Measurements from ENCODE around the gene GPLD1.
A peak's percentile ranks its signal among the peaks of the same experiment; 100 is the strongest.

The GPLD1 gene

DNA sequence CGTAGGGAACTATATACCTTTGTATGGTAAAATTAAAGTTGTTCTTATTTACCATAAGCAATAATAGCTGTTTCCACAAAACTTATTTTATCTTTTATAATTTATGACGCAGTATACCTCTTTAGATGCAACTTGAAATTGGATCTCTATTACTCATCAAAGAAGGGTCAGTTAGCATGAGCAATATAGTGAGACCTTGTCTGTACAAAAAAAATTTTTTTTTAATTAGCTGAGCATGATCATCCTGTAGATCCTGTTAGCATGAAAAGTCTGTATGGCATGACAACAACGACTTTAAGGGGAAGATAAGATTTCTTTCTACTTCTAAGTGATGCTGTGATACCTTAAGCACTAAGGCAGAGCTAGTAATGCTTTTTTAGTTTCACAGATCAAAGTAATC, 11.3 kb upstream of the GPLD1 start:
- DNase-seq = no peak

- no peak for DNase-seq
These were observed 8.0 kb upstream of the GPLD1 start for GRCh38 chr6:24497254-24497970.

- peak; percentile 40 for DNase-seq
These were observed 5.7 kb upstream of the GPLD1 start, which contains the start of gene ALDH5A1 for GRCh38 chr6:24494821-24495795. Gene ALDH5A1 (plus strand): TSS chr6:24494969. CDS start chr6:24494997, 28 bp downstream.

- no peak for DNase-seq
These were observed 4.8 kb upstream of the GPLD1 start for GRCh38 chr6:24493945-24494820.

DNA sequence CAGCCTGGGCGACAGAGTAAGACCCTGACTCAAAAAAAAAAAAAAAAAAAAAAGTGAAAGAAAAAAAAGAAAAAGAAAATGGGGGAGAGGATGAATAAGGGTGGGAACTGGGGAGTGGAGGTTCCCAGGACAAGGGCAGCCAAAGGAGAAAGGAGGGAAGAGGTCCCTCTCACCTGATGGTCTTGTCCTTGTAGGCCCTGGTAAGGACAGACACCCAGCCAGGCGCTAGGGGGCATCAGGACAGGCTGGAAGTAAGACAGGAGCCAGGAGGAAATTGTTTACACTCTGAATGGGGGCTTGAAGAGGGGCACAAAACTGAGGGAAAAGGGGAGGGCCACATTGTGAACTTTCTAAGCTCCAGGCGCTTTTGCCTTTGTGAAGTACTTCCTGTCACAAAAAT, 3.1 kb upstream of the GPLD1 start:
- DNase-seq = no peak

GRCh38 chr6:24490948-24491347, 1.6 kb upstream of the GPLD1 start:
- no peak for DNase-seq

DNA sequence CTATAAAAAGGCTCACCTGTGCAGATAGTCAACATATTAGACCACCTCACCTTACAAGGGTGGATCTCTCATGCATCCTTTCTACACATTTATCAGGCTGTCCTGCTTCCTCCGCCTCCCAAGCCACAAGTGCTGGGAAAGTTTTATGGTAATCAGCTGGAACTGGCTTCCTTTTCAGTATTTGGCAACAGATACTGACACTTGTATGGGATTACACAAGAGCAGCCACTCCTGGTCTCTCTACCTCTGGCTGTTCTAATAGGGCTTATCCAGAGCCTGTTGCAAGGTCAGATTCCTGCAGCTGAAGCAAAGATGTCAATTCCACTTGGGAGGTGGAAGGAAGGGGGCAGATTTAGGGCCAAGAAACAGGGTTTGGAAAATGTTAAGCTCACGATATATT, 503 bp upstream of the GPLD1 start:
- no peak for DNase-seq

DNA sequence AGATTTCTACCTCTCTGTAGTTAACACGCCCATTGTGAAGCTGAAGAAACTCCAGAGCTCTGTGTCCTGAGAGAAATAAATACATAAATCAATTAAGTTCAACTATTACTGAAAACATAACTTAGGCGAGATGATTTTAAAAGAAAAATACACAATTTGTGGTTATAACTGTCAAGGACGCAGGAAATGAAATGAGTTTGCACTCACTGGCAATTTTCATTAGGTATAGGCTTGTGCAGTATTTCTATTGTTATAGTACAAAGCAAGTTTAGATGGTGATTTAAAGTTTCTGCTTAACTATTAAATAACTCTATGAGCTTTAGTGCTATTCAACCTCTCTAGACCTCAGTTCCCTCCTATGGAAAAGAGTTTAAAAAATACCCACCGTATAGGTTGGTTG, 3.3 kb downstream of the GPLD1 start:
- no peak for DNase-seq

- no peak for DNase-seq
These were observed 4.6 kb downstream of the GPLD1 start for GRCh38 chr6:24484657-24485323.

DNA sequence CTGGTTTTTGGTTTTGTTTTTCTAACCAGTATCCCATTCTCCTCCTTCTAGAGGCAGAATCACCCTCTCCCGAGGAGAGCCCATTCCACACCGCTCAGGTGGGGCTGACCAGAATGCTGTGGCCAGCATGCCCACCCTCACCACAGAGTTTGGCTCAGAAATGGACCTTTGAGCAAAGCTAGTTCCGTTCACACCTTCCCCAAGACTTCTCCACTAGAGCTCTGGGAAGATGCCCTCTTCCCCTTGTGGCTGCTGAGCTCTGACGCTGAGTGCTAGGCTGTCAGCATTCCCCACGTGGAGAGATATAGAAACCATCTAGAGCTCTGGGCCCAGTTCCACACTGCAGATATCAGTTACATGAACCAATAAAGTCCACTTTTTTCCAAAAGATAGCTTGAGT, 7.9 kb downstream of the GPLD1 start:
- DNase-seq = no peak

GRCh38 chr6:24480705-24481104, 8.7 kb downstream of the GPLD1 start:
- no peak for DNase-seq

- no peak for DNase-seq
These were observed 10.5 kb downstream of the GPLD1 start for GRCh38 chr6:24478903-24479302.

DNA sequence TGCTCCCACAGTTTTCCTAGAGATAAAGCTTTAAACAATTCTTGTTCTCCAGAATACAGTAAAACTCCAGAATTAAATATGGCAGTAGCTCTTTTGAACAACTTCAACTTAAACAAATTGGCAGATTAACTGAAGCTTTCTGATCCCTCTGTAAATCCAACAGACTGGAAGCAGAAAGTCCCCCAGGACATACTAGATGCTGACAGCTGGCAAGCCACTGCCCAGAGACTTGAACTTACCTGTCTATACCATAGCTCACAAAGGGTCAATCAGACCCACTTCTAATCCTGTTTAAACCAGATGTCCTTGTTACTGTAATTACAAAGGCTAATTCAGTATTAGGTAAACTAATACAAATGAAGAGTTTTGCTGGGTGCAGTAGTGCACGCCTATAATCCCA, 12.3 kb downstream of the GPLD1 start:
- no peak for DNase-seq

DNA sequence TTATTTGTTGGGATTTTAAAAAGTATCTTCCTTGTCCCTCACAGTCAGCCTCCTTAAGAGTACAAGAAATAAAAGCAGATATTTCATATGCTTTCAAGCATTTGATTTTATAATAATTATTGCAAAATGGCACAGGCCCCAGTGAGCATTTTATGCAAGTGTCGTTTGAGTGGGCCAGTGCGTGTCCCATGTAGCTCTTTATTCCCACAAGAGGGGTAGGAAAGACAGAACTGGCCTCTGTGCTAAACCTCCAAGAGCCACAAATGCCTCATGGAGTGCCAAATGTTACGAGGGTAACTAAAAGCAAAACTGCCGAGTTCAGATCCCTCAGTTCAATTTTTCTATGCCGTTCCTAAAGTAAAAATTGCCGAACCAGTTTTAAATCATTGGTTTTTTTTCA, 12.7 kb downstream of the GPLD1 start:
- DNase-seq = no peak

GRCh38 chr6:24472181-24472580, 17.2 kb downstream of the GPLD1 start:
- no peak for DNase-seq

GRCh38 chr6:24469811-24470210, 19.6 kb downstream of the GPLD1 start:
- no peak for DNase-seq

GRCh38 chr6:24464253-24465038, 24.9 kb downstream of the GPLD1 start:
- no peak for DNase-seq

- DNase-seq = no peak
These were observed 28.4 kb downstream of the GPLD1 start for GRCh38 chr6:24460966-24461365.

GRCh38 chr6:24458941-24459340, 30.4 kb downstream of the GPLD1 start:
- no peak for DNase-seq

- DNase-seq = no peak
These were observed 31.2 kb downstream of the GPLD1 start for GRCh38 chr6:24458134-24458533.

DNA sequence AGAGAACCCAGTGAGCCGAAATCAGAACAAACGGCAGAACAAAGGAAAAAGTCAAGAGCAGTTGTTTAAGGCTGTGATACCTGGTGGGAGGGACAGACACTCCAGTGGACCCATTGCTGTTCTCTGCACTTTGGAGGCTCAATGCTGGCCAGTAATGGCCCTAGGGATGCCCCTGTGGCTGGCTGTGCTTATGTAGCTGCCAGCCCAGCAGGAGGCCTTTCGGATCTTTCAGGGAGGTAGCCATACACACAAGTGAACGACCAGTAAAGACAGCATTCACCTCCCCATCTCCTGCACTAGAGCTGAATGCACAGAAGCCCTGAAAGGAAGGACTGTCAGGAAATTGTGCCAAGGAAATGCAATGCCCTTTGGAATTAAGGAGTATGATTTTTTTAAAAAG, 34.3 kb downstream of the GPLD1 start:
- DNase-seq = no peak

GRCh38 chr6:24454452-24454851, 34.9 kb downstream of the GPLD1 start:
- DNase-seq = no peak

All from SHP77 treated with DMSO at 0.1 percent for 48 hours (cell line).